GM23338 (cell line): ENCODE measurements around the gene KMT2C. TPM values are rescaled to one million over a fixed set of nuclear protein-coding genes. Genes with fewer than 3 reads are reported as not detected.

ENCODE experiments used
- ATAC-seq: fragments of 200-7000 bp; cut with Tn5 transposase; 3 replicates; pipeline ENCODE4 v1.9.1; 2020
- DNase-seq: peaks from one replicate; pipeline ENCODE4 v3.0.0-alpha.2; 2015; ENCODE audit warnings: low spot score
- H2AFZ ChIP-seq: fragments of 200-600 bp; sonication (generic); 2 replicates; pipeline ENCODE4 v1.8.0; 2016; ENCODE audit warnings: antibody characterized with exemption, mild to moderate bottlenecking, moderate library complexity
- H3F3A ChIP-seq: fragments of 200-600 bp; sonication (generic); replicated peaks from 2 replicates; pipeline ENCODE4 v1.8.0; 2017; ENCODE audit warnings: antibody characterized with exemption, mixed run types, low read depth
- H3K27ac ChIP-seq: fragments of 200-600 bp; sonication (generic); 2 replicates; pipeline ENCODE4 v1.6.1; 2016; ENCODE audit warnings: low read depth
- H3K27me3 ChIP-seq: fragments of 200-600 bp; sonication (generic); 2 replicates; pipeline ENCODE4 v1.8.0; 2016; ENCODE audit warnings: mild to moderate bottlenecking, mixed run types, moderate library complexity; ENCODE audit not compliant: insufficient read depth
- H3K36me3 ChIP-seq: fragments of 200-600 bp; sonication (generic); 2 replicates; pipeline ENCODE4 v1.8.0; 2016; ENCODE audit warnings: mild to moderate bottlenecking; ENCODE audit not compliant: insufficient read depth
- H3K4me1 ChIP-seq: fragments of 200-600 bp; sonication (generic); 2 replicates; pipeline ENCODE4 v1.8.0; 2016; ENCODE audit warnings: mild to moderate bottlenecking, moderate library complexity; ENCODE audit not compliant: insufficient read depth
- H3K4me2 ChIP-seq: fragments of 200-600 bp; sonication (generic); 2 replicates; pipeline ENCODE4 v1.7.1; 2017; ENCODE audit warnings: mixed run types
- H3K4me3 ChIP-seq: fragments of 200-600 bp; sonication (generic); 2 replicates; pipeline ENCODE4 v1.6.1; 2016; ENCODE audit warnings: mixed run types
- H3K79me2 ChIP-seq: fragments of 200-600 bp; sonication (generic); replicated peaks from 2 replicates; pipeline ENCODE4 v1.8.0; 2017; ENCODE audit warnings: mild to moderate bottlenecking; ENCODE audit not compliant: insufficient read depth
- H3K9me2 ChIP-seq: fragments of 200-600 bp; sonication (generic); 2 replicates; pipeline ENCODE4 v1.8.0; 2017; ENCODE audit not compliant: insufficient read depth
- H4K20me1 ChIP-seq: fragments of 200-600 bp; sonication (generic); replicated peaks from 2 replicates; pipeline ENCODE4 v1.8.0; 2017; ENCODE audit warnings: mild to moderate bottlenecking; ENCODE audit not compliant: insufficient read depth
- H3K27ac Mint-ChIP-seq: 2 replicates; pipeline ENCODE4 v1.8.0; 2020; ENCODE audit warnings: inconsistent platforms, mild to moderate bottlenecking, moderate library complexity, mixed read lengths
- H3K27me3 Mint-ChIP-seq: 3 replicates; pipeline ENCODE4 v1.8.0; 2022; ENCODE audit warnings: low read depth, mild to moderate bottlenecking, moderate library complexity, mixed read lengths, inconsistent platforms; ENCODE audit not compliant: insufficient read depth, poor library complexity
- H3K36me3 Mint-ChIP-seq: 3 replicates; pipeline ENCODE4 v1.8.0; 2021; ENCODE audit warnings: low read depth, mild to moderate bottlenecking, inconsistent platforms, moderate library complexity, mixed read lengths
- H3K4me1 Mint-ChIP-seq: 3 replicates; pipeline ENCODE4 v1.8.0; 2020; ENCODE audit warnings: mild to moderate bottlenecking, inconsistent platforms, mixed read lengths
- H3K4me3 Mint-ChIP-seq: 3 replicates; pipeline ENCODE4 v1.8.0; 2021; ENCODE audit warnings: moderate library complexity, mild to moderate bottlenecking, inconsistent platforms, mixed read lengths
- H3K9me3 Mint-ChIP-seq: 3 replicates; pipeline ENCODE4 v1.8.0; 2020; ENCODE audit warnings: moderate library complexity, mild to moderate bottlenecking, inconsistent platforms, mixed read lengths
- CREB1 ChIP-seq: fragments of 250-450 bp; sonication (Bioruptor Pico); IDR thresholded peaks from 2 replicates; pipeline ENCODE4 v1.5.0; 2020; ENCODE audit warnings: low read depth, mild to moderate bottlenecking, moderate library complexity
- CTCF ChIP-seq, 2 experiments: fragments of 200-600 bp in 1 of 2; sonication (generic) in 1 of 2; conservative IDR thresholded peaks; 2 replicates each; pipeline versions ENCODE4 v1.5.1 to v1.6.1; 2016 to 2017; ENCODE audit warnings: antibody characterized with exemption in 2 of 2, low read depth in 2 of 2, mild to moderate bottlenecking in 2 of 2, moderate library complexity in 1 of 2
- ETS1 ChIP-seq: IDR thresholded peaks from 2 replicates; pipeline ENCODE4 v1.6.1; 2016; ENCODE audit warnings: antibody characterized with exemption
- EZH2 ChIP-seq: fragments of 200-600 bp; sonication (generic); IDR thresholded peaks from one replicate; pipeline ENCODE4 v1.8.0; 2017; ENCODE audit warnings: antibody characterized with exemption, mild to moderate bottlenecking, low read depth; ENCODE audit not compliant: unreplicated experiment
- EZH2phosphoT487 ChIP-seq: fragments of 200-600 bp; sonication (generic); IDR thresholded peaks from one replicate; pipeline ENCODE4 v1.8.1; 2018; ENCODE audit warnings: antibody characterized with exemption; ENCODE audit not compliant: unreplicated experiment
- JUNB ChIP-seq: IDR thresholded peaks from one replicate; pipeline ENCODE4 v1.6.1; 2016; ENCODE audit warnings: antibody characterized with exemption; ENCODE audit not compliant: unreplicated experiment
- NANOG ChIP-seq: IDR thresholded peaks from 2 replicates; pipeline ENCODE4 v1.6.1; 2016; ENCODE audit warnings: antibody characterized with exemption, borderline replicate concordance
- POLR2AphosphoS5 ChIP-seq: IDR thresholded peaks from 2 replicates; pipeline ENCODE4 v1.6.1; 2016; ENCODE audit warnings: antibody characterized with exemption, low read depth
- REST ChIP-seq: IDR thresholded peaks from one replicate; pipeline ENCODE4 v1.6.1; 2018; ENCODE audit warnings: antibody characterized with exemption; ENCODE audit not compliant: unreplicated experiment
- STAT1 ChIP-seq: IDR thresholded peaks from one replicate; pipeline ENCODE4 v1.6.1; 2016; ENCODE audit warnings: antibody characterized with exemption; ENCODE audit not compliant: unreplicated experiment
- ZNF114 ChIP-seq: fragments of 250-450 bp; sonication (Bioruptor Pico); IDR thresholded peaks from 2 replicates; pipeline ENCODE4 v1.5.0; 2020; ENCODE audit warnings: mild to moderate bottlenecking, moderate library complexity
- ZNF331 ChIP-seq: fragments of 250-450 bp; sonication (Bioruptor Pico); IDR thresholded peaks from 2 replicates; pipeline ENCODE4 v1.5.0; 2020; ENCODE audit warnings: low read depth, mild to moderate bottlenecking, moderate library complexity
- ZNF462 ChIP-seq: fragments of 250-450 bp; sonication (Bioruptor Pico); IDR thresholded peaks from 2 replicates; pipeline ENCODE4 v1.5.0; 2020; ENCODE audit warnings: mild to moderate bottlenecking, moderate library complexity
- polyA plus RNA-seq: library from polyadenylated mRNA; unstranded; fragments of >200 nt; fragmentation: Nextera tagmentation; extraction: Ambion mirVana; gene quantifications from 2 replicates; pipeline ENCODE4 v1.2.1, GENCODE V29; 2016
- total RNA-seq: library from RNA; depleted of rRNA; stranded (reverse); fragments of >200 nt; shearing (Covaris generic); gene quantifications from 2 replicates; pipeline ENCODE4 v1.2.3, GENCODE V29; 2014

The KMT2C gene
- total and polyA plus RNA-seq, 2 experiments from 2014 or later: 11.4 to 39.0 TPM

GRCh38 chr7:152203095-152203494 lies 232.7 kb downstream of the KMT2C start:
- Mint-ChIP-seq H3K9me3 (no peaks in the 10 kb centered on the region), H3K27ac (no peak overlapping the region)
- no peaks in the 10 kb centered on the region for H3K9me2 ChIP-seq

More at GRCh38 chr7:152203095-152203494, 232.7 kb downstream of the KMT2C start:
- H3K4me2 ChIP-seq: no peak overlapping the region
- TF ChIP-seq CTCF (conservative IDR thresholded peaks at IDR 0.05; ENCODE audit: low read depth in 2 of 2): no peak
- TF ChIP-seq POLR2AphosphoS5: no peak
- TF ChIP-seq ZNF114 (CRISPR knock-in tag): no peak
- TF ChIP-seq ZNF462 (CRISPR knock-in tag): no peak
- TF ChIP-seq REST: no peak
- no peak for TF ChIP-seq EZH2phosphoT487
- TF ChIP-seq STAT1: no peak
- TF ChIP-seq NANOG: no peak
- TF ChIP-seq ZNF331 (CRISPR knock-in tag): no peak
- TF ChIP-seq JUNB: no peak
- TF ChIP-seq EZH2: no peak
- no peak for TF ChIP-seq ETS1
- no peak for TF ChIP-seq CREB1 (CRISPR knock-in tag)
- no peak overlapping the region for H2AFZ ChIP-seq
- DNase-seq (no peak), ATAC-seq (no peak)
- Mint-ChIP-seq H3K27me3 (no peaks in the 10 kb centered on the region), H3K36me3 (no peaks in the 10 kb centered on the region), H3K4me3 (no peak overlapping the region), H3K4me1 (no peaks in the 10 kb centered on the region)
- H3K4me3 ChIP-seq: no peak overlapping the region
- no peaks in the 10 kb centered on the region for H3K36me3 ChIP-seq
- no peaks in the 10 kb centered on the region for H3K4me1 ChIP-seq
- H3F3A ChIP-seq: no peaks in the 10 kb centered on the region
- H3K27ac ChIP-seq: no peak overlapping the region
- no peaks in the 10 kb centered on the region for H3K27me3 ChIP-seq
- H4K20me1 ChIP-seq: no peaks in the 10 kb centered on the region
- H3K79me2 ChIP-seq: no peaks in the 10 kb centered on the region
